ENCODE results near the gene HOXC9.

GRCh38 chr12:53971129-53971528 is 28.8 kb upstream of the HOXC9 start:
- no peak for TF ChIP-seq GATA2 (IDR thresholded peaks at IDR 0.05; ENCODE audit: low read depth, low read length)
- TF ChIP-seq GATA3 (IDR thresholded peaks at IDR 0.05; ENCODE audit: low read depth, low read length): no peak
